Retinal pigment epithelial cell (primary cell): ENCODE measurements around the gene DIO3.

Experiments
- DNase-seq: peaks from one replicate; pipeline ENCODE4 v3.0.0-alpha.2; 2010; ENCODE audit warnings: low read depth
- H3K4me3 ChIP-seq: 2 replicates; pipeline ENCODE4 v1.5.1; 2011; ENCODE audit warnings: mild to moderate bottlenecking, low read length, control low read depth, moderate library complexity
- TF ChIP-seq, protein P1 (sequence below): conservative IDR thresholded peaks from 2 replicates; pipeline ENCODE4 v1.5.1; 2011; ENCODE audit warnings: low read depth, low read length, control low read depth, inconsistent platforms

Gene DIO3

DNA sequence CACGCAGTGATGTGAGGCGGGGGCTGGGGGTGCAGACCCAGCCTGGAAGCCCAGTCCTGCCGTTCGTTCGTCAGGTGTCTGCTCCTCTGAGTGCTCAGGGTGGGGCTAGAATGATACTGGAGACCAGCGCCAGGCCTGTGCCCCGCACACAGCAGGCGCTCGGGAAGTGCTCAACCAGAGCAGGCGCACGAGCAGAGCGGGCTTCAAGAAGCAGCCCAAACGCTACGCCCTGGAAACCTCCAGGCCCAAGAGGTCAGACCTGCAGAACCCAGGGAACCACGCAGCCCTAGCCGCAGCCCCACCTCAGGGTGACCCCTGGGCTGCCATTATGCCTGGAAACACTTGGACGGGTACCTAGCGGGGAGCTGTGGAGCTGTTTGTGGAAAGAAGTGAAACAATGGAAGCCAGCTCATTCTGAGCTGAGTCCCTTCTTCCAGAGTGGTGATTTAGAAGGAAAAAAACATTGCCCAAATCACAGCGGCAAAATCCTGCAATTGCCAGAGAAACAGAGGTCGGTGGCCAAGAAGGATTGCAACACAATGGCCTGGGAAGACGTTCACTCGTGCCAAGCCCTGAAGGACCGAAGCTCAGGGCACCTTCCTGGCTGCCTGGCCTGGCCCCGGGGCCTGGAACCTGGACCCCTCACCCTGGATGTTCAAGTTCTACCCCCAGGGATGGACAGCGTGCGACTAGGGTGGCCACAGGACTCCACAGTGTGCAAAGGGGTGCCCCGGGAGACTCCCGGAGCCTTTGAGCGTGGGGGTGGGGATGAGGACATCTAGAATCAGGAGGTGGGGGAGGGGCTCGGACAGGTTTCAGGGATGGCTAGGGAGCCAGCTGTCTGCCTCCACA, 40.4 kb upstream of the DIO3 start:
- H3K4me3 ChIP-seq = no peak overlapping the region
- TF ChIP-seq, protein P1, sequence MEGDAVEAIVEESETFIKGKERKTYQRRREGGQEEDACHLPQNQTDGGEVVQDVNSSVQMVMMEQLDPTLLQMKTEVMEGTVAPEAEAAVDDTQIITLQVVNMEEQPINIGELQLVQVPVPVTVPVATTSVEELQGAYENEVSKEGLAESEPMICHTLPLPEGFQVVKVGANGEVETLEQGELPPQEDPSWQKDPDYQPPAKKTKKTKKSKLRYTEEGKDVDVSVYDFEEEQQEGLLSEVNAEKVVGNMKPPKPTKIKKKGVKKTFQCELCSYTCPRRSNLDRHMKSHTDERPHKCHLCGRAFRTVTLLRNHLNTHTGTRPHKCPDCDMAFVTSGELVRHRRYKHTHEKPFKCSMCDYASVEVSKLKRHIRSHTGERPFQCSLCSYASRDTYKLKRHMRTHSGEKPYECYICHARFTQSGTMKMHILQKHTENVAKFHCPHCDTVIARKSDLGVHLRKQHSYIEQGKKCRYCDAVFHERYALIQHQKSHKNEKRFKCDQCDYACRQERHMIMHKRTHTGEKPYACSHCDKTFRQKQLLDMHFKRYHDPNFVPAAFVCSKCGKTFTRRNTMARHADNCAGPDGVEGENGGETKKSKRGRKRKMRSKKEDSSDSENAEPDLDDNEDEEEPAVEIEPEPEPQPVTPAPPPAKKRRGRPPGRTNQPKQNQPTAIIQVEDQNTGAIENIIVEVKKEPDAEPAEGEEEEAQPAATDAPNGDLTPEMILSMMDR = no peak

DNA sequence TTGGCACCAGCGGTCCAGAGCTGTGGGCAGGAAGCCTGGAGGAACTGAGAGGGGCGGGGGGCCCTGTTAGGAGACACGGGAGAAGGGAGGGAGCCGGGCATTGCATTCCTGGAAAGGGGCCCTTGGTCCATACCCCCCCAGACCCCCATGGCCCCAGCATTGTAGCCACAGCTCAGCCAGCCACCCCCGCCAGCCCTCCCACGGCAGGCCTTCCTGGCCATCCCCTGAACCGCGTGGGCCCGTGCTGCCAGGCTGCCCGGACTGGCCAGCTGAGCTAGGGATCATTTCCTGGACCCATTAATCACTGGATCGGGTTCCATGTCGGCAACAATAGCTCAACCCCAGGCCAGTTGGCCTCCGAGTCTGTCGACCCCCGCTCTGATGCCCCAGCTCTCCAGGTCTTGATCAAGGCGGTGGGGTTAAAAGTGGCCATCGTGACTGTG, 39.8 kb upstream of the DIO3 start:
- H3K4me3 ChIP-seq = no peak overlapping the region
- no peak for DNase-seq
- TF ChIP-seq, protein P1 = no peak

More for the DNA sequence above, 40.4 kb upstream of the DIO3 start:
- DNase-seq = no peak

DNA sequence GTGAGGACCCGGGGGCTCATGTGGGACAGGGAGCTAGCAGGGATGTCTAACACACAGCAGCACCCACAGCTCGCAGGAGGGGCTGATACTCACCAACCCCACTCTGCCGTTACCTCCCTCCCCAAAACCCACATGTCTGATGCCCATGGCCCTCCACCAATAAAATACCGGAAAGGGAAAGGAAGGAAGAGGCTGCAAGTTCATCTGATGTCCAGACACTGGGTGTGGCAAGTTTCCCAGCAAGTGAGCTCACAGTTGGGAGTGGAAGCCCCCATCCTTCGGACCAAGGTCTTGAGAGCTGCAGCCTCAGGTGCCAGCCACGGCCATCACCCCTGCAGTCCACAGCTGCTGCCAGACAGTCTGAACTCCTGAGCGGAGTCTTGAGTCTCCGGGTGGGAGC, 39.3 kb upstream of the DIO3 start:
- H3K4me3 ChIP-seq = no peak overlapping the region
- no peak for DNase-seq
- TF ChIP-seq, protein P1 = no peak

- TF ChIP-seq, protein P1 = no peak
- H3K4me3 ChIP-seq = no peak overlapping the region
- DNase-seq = no peak
These were observed 35.4 kb upstream of the DIO3 start for GRCh38 chr14:101525640-101526527.

- H3K4me3 ChIP-seq = no peak overlapping the region
- no peak for DNase-seq
- TF ChIP-seq, protein P1 = no peak
These were observed 33.3 kb upstream of the DIO3 start for GRCh38 chr14:101527987-101528386.

GRCh38 chr14:101529079-101529478, 32.2 kb upstream of the DIO3 start:
- DNase-seq = no peak
- TF ChIP-seq, protein P1 = no peak
- no peak overlapping the region for H3K4me3 ChIP-seq
